HG02840 (cell line): ENCODE results near the gene MYF5.
"Not testable (repeated sequence)": the region's sequence is repeated elsewhere in the genome, so short reads cannot be mapped to it uniquely, and the experiment has no call there.

Source experiments
- ATAC-seq: cut with Tn5 transposase; IDR thresholded peaks from one replicate; pipeline ENCODE4 v1.9.1; 2021; ENCODE audit warnings: mild to moderate bottlenecking, moderate library complexity, moderate number of reproducible peaks; ENCODE audit not compliant: unreplicated experiment, low FRiP score

MYF5 gene

DNA sequence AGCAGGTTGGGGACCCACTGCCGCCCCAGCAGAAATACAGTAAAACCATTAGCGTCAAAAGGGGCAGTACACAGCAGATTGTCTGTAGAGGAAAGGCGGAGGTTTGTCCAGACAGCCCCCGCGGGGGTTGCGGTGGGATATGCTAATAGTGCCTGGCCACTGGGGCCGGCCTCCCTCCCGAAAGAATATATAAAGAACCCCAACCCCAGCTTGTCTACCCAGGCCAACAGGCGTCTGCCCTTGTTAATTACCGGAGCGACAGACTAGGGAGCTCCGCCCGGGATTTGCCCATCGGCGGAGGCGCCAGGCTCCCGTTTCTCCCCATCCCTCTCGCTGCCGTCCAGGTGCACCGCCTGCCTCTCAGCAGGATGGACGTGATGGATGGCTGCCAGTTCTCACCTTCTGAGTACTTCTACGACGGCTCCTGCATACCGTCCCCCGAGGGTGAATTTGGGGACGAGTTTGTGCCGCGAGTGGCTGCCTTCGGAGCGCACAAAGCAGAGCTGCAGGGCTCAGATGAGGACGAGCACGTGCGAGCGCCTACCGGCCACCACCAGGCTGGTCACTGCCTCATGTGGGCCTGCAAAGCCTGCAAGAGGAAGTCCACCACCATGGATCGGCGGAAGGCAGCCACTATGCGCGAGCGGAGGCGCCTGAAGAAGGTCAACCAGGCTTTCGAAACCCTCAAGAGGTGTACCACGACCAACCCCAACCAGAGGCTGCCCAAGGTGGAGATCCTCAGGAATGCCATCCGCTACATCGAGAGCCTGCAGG is at the start of gene MYF5:
Gene MYF5, plus strand, starts transcription at position 217 of the 774 bp plus-strand sequence. Its CDS starts 152 bp downstream, at position 369.
- no peak for ATAC-seq

DNA sequence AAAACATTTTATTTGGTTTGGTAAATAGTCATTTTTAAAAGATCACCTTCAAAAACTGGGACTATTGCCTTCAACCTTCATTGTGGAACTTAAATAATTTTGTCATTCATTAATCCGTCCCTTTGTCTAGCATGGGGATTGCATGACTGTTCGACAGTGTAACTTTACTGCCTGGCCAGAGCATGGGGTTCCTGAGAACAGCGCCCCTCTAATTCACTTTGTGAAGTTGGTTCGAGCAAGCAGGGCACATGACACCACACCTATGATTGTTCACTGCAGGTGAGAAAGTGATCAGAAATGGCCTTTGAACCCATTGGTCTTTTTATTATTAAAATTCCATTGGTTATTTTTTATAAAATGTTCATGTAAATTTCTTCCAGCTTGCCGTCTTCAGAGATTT is 46.5 kb upstream of the MYF5 start:
- no peak for ATAC-seq

DNA sequence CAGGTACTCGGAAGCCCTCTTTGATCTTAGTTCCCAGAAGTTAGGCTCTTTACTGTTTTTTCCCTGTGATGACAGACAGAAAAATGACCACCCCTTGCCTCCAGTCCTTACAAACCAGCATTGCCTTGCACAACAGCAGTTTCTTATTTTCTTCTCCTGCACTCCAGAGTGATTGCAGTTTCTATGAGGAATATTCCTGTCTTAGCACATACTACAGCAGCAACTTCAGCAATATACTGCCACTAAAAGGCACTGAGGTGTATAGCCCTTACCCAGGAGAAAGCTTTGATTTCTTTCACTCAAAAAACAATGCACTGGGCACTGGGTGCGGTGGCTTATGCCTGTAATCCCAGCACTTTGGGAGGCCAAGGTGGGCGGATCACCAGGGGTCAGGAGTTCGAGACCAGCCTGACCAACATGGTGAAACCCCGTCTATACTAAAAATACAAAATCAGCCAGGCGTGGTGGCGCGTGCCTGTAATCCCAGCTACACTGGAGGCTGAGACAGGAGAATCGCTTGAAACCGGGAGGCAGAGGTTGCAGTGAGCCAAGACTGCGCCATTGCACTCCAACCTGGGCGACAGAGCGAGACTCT is 40.6 kb upstream of the MYF5 start:
- ATAC-seq = not testable (repeated sequence)

DNA sequence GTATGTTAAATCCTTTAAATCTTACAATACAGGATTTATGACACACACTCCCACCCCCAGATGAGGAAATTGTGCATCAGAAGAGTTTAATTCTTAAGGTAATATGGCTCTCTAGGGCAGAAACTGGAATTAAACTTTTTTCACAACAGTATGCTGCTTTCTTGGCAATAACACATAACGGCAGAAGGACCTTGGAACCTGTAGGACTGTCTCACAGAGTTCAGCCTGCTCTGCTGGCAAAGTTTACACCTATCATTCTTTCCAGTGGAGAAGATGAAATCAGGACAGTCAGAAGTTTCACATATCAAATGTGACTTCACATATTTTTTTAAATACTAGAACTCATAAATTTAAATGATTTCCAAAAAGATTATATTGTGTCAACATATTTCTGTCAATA is 39.9 kb upstream of the MYF5 start:
- ATAC-seq = no peak

DNA sequence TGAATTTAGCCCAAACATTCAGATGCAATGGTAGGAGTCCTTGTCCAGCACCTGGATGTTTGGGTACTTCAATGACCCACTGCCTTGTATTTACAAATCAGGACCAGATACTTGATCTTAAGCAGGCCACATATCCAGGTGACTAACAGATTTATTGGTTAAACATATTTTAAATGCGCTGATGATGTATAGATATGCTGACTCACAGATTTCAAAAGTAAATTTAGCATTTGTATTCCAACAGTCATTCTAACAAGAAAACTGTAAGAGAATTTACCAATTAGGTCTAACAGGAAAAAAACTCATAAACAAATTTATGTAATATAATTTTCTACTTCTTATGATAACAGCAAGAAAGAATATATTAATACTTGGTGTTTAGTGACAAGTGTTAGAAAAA is 38.7 kb upstream of the MYF5 start:
- no peak for ATAC-seq

DNA sequence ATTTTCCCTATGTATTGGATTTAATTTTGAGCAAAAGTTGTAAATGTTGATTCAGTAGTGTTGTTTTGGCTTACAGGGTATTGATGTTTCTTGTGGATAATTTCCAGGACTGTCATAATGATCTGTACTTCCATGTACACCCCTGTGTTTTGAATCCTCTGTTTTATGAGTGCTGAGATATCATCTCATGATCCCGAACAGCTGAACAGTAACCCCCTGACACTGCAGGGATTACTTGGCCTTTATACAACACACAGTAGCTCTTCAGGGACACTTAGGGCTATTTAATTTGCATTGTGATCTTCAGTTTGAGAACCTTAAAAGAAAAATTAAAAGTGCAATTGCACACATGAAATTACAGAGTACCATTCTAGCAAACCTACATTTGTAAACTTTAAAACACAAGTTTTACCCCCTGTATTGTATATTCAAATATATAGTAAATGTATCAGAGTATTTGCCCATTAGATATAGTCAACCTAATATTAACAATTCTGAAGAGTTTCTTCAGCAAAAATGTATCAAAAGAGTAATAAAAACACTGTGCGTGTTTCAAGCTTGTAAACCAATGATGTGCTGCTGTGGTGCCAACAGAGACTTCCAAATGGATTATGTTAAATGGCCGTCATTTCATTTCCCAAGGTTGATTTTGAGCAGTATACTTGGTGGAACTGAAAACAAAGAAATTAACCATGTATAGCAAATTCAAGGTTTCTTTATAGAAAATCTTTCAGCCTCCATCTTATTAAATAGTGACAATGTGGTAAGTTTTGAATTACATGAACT is 37.2 kb upstream of the MYF5 start:
- no peak for ATAC-seq

DNA sequence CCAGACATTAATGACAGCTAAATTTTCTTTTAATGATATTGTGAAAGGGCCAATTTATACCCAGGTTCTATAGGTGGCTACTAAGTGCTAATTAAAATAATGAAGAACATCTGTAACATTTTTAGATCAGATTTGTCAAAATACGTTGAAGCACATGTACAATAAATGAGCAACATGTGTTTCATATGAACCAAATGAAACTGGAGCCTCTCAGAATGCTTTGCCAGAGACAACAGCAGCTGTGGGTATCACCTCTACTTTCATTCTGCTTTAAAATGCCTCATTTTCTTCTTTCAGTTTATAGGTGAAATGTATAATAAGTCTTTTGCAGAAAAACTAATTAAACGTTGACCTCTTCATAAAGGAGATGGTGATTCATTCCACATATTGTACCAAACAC is 35.4 kb upstream of the MYF5 start:
- ATAC-seq = peak; percentile 53

DNA sequence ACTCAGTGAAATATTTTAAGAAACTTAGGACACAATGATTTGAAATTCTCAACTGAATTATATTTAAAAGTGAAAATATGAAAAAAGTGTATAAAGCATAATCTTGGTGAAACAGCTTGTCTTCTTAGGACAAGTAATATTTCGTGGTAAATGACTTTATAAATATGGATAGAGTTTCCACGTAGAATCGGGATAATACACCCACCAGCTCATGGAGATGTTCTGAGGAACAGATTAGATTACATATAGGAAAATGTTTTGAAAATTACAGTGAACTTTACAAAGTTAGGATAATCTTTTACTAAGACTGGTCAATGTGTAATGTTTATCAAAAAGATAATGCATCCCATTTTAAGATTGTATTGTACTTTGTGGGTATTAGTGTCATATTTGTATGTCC is 34.9 kb upstream of the MYF5 start:
- no peak for ATAC-seq

DNA sequence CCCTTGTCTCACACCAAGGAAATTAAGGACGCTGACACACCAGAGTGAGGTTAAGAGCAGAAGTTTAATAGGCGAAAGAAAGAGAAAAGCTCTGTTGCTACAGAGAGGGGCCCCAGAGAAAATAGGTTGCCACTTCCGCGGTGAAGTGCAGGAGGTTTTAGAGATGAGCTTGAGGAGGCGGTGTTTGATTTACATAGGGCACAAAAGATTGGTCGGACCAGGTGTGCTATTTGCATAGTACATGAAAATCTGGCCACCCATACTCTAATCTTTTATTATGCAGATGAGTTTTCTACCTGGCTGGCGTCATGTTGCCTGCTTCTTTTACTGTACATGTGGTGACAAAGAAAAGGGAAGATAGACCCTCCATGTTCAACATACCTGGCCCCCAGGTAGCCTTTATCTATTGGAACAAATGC is 32.6 kb upstream of the MYF5 start:
- no peak for ATAC-seq

DNA sequence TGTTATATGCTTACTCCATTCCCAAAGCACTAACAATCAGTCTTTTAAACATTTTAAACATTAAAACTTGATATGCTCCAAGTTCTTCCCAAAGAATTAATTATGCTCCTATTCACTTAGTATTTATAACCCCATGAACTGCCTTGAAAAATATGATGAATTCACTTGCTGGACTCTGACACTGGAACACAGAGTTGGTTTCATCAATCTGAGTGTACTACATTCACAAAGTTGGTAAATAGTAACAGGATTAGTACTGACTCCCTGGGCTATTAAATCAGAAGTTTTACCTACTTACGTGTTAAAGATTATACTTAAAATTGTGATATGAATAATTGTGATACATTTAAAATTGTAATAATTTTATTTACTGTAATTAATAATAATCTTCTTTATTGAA is 26.6 kb upstream of the MYF5 start:
- no peak for ATAC-seq

DNA sequence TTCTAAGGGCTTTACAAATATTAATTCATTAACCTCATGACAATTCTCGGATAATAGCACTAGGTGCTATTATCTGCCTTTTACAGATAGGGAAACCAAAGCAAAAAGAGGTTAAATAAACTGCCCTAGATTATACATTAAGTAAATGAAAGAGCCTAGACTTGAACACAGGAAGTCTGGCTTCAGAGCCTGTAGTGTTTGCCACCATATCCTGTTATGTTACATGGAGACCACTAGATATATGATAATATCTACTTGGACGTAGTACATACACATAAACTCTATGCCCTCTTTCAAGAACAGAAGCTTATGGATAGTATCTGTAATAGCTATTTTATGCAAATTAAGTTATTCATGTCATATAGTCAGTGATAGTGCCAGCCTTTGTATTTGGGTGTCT is 26.2 kb upstream of the MYF5 start:
- no peak for ATAC-seq

DNA sequence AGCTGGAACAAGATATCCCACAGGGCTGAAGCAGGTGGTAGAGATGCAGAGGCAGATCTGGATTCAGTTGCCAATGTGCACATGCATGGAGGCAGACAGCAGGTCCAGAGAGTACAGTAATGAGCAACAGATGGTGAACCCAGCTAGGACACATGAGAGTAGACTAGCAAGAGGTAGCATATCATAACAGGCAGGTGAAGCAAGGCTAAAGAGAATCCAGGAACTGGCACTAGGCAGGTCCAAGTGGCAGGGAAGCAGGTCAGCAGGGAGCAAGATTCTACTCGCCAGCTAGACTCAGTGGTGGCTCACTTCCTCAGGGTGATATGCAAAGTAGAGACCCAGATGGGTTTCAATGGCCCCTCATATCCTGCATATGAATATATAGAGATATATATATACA is 24.6 kb upstream of the MYF5 start:
- ATAC-seq = no peak

DNA sequence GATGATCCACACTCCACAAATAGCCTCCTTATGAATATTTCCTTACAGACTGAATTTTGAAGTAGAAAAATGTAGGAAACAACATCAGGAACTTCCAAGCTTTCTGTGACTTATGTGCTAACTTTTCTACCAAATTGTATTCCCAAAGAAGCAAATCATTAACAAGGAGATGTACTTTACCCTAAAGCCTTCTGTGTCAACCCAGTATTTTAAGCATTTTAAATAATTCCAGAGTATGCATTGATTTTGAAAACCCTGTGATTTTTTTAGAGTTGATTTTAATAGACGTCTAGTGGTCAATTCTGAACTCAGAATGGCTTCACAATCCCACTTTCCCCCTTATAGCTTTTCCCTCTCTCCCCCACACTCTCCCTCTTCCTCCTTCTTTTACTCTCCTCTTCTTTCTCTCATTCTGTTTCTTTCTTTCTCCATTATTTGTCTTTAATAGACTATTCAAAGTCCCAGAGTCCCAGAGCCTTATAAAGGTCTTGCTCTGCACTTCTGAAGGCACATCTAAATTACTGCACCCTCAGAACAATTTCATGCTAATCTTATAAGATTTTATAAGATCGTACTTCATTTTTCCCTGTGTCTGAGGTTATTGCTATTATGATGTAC is 19.3 kb upstream of the MYF5 start:
- no peak for ATAC-seq

DNA sequence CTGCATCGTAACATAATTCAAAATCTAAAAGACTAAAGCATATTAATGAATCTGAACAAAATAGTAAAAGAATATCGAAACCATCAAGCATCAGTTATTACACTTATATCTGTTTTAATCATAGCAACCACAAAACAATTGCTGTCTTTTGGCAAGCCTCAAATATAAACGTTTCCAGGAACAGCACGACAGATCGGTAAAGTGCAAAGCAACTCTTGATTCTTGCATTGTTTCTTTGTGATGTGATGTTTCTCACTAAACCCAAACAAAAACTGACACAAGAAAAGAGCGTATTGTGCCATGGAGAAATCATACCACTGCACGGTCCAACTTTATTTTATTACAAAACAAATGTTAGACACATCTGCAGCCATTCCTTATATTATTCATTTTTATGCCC is 18.5 kb upstream of the MYF5 start:
- ATAC-seq = no peak

DNA sequence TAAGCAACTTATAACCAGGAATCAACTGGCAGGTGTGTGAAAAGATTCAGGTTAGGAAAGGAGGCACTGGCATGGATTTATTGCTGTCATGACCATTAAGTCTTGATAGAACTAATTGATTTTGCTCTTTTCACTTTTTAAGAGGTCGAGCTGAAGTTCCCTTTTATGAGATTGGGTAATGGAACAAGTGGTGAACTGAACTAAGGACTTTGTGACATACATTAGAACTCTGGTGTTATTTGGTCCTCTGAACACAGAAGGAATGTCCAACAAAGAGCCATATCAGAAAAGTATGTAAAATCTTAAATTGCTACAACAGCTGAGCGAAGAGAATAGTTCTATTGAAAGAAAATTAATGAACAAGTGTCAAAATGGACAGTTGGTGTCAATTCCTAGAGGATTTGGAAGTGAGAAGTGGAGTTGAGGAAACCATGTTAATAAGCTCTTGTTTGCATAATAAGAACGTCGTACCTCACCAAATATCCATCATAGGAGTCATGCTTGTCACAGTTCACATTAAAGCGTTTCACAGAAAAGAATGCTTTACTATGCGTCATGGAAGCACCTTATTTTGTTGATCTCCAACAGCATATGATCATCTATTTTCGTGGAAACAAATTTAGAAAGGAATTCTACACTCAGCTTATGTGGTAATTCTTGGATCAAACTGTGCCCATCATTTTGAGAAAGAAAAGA is 17.7 kb upstream of the MYF5 start:
- ATAC-seq = no peak

DNA sequence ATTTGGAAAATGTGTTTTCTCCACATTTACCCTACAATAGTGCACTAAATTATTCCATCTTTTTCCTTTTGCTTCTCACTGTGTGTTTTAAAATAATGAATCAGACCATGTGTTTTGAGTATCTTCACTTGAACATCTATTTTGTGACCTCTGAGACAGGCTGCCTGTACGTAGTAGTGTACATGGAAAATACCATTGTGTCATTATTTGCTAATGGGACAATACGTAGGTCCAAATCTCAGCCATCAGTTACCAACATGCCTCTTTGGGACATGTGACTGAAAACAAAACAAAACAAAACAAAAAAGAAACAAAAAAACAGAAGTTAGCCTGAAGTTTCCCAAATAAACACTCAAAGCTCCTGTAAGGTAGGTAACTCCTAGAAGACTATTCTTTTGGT is 16.4 kb upstream of the MYF5 start:
- ATAC-seq = no peak

DNA sequence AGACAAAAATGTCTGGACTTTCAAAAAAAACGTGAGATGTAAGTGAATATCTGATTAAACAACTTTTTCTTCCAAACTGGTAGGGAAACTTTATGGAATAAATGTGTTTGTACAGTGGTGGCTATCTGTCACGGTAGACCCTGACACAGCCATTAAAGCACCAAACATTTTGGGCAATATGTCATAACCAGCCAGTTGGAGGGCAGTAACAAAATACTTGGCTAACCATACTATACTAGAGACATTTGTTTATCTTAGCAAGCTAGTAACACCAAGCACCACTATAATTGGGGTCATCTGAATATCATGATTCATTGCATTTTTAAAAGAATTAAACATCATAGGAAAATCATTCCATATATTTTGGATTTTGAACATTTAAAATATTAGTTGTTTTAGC is 15.3 kb upstream of the MYF5 start:
- ATAC-seq = no peak

DNA sequence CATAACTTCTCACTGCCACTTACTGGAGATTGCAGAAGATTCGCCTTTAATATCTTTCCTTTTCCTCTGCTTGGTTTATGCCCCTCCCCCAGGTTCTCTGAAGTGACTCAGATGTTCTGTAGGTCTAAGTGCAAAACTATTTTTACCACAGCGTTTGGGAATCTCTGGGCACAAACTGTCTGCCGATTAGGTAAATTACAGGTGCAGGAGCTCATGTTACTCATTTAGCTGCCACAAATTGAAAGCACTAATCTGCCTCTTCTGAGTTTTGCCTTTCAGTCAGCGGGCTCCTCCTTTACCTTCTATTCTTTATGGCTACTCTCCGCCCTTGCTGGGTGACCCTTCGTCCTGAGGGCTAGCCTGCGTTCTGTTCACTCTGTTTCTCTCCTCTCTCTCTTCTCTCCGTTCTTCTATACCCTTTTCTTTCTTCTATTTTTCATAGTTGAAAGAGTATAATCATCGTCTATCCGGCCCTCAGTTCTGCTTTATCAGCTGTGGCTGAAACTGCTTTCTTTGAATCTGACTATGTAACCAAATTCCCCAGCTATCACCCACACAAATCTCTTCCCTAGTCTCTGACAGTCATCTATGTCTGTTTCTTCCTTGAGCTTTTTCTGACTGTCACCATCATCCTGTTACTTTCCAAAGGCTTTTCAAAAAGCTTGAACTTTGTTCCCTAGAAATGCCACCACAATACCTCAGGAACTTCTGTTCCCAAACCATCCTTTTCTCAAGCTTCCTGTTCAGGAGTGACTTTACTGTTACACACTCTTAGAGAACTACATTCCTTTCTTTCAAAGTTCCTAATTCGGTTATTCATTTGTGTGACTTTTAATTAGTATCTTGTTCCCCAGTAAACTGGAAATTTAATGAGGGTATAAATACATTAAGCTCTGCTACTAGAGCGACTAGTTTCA is 13.6 kb upstream of the MYF5 start:
- peak; percentile 82 for ATAC-seq

DNA sequence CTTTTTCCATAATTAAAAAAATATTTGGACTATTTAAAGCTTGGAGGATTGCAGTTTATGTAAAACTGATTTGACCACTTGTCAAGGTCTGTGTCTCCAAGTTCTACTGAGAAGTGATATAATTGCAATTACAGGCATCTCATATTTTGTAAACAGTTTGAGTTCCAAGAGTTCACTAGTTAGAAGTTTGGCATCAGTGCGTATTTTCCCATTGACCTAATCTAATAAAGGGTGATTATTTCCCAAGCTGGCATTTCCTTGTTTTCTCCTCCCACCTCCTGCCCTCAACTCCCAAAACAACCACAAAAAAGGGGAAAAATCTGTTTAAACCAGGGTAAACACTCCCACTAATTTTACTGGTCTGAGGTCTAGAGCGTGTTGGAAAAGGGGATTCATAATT is 12.3 kb upstream of the MYF5 start:
- ATAC-seq = no peak
